IMR-90 (cell line): ENCODE measurements around the gene GRM4. TPM values are rescaled to one million over a fixed set of nuclear protein-coding genes. Genes with fewer than 3 reads are reported as not detected.

Source experiments
- ATAC-seq: fragments of 200-7000 bp; cut with Tn5 transposase; 2 replicates; pipeline ENCODE4 v1.9.1; 2020; ENCODE audit warnings: low read depth, mild to moderate bottlenecking, moderate library complexity
- BruUV-seq: library from RNA; stranded (reverse); fragments of 400-500 nt; replicated peaks from 2 replicates; lab custom pipeline; 2021; lab: Mats Ljungman, UMichigan
- CTCF ChIA-PET: fragments of 300-600 bp; formaldehyde crosslinking; extraction: SDS; loops from one replicate; lab custom pipeline; 2021; ENCODE audit warnings: antibody characterized with exemption; lab: Yijun Ruan, JAX
- POLR2A ChIA-PET: fragments of 300-600 bp; sonication (Branson Sonifier 250); formaldehyde crosslinking; loops from one replicate; lab custom pipeline; 2022; ENCODE audit warnings: antibody characterized with exemption; ENCODE audit not compliant: unreplicated experiment; lab: Charles Lee
- DNase-seq: peaks from one replicate; pipeline ENCODE4 v3.0.0; 2013
- H2AFZ ChIP-seq: replicated peaks from 2 replicates; pipeline ENCODE3; 2013; ENCODE audit warnings: low read length, mild to moderate bottlenecking; ENCODE audit not compliant: poor library complexity
- H2AK5ac ChIP-seq: 2 replicates; pipeline ENCODE4 v1.6.1; 2013; ENCODE audit warnings: low read depth, low read length, inconsistent platforms
- H2AK9ac ChIP-seq: replicated peaks from 2 replicates; pipeline ENCODE3; 2013; ENCODE audit warnings: mild to moderate bottlenecking, low read depth, low read length, moderate library complexity; ENCODE audit not compliant: poor library complexity
- H2BK120ac ChIP-seq: 2 replicates; pipeline ENCODE4 v1.6.1; 2013; ENCODE audit warnings: low read depth, low read length, inconsistent platforms
- H2BK15ac ChIP-seq: 3 replicates; pipeline ENCODE4 v1.6.1; 2013; ENCODE audit warnings: low read depth, low read length, inconsistent platforms
- H2BK20ac ChIP-seq: 2 replicates; pipeline ENCODE4 v1.6.1; 2013; ENCODE audit warnings: low read depth, mild to moderate bottlenecking, inconsistent platforms, low read length, moderate library complexity
- H2BK5ac ChIP-seq: 2 replicates; pipeline ENCODE4 v1.6.1; 2013; ENCODE audit warnings: mild to moderate bottlenecking, low read depth, low read length, inconsistent platforms; ENCODE audit not compliant: poor library complexity, severe bottlenecking
- H3K14ac ChIP-seq: replicated peaks from 2 replicates; pipeline ENCODE4 v1.6.1; 2013; ENCODE audit warnings: low read depth, low read length, inconsistent platforms
- H3K18ac ChIP-seq: 2 replicates; pipeline ENCODE4 v1.6.1; 2013; ENCODE audit warnings: low read depth, low read length, control low read depth
- H3K23ac ChIP-seq: 2 replicates; pipeline ENCODE4 v1.6.1; 2013; ENCODE audit warnings: low read depth, low read length, inconsistent platforms
- H3K27ac ChIP-seq: 2 replicates; pipeline ENCODE4 v1.5.1; 2013; ENCODE audit warnings: mild to moderate bottlenecking, control low read depth, low read length; ENCODE audit not compliant: insufficient read depth
- H3K27me3 ChIP-seq: 2 replicates; pipeline ENCODE4 v1.6.1; 2013; ENCODE audit warnings: low read length; ENCODE audit not compliant: control insufficient read depth, insufficient read depth
- H3K36me3 ChIP-seq: 2 replicates; pipeline ENCODE4 v1.6.1; 2013; ENCODE audit warnings: low read length, mixed read lengths; ENCODE audit not compliant: control insufficient read depth, insufficient read depth
- H3K4ac ChIP-seq: 2 replicates; pipeline ENCODE4 v1.6.1; 2013; ENCODE audit warnings: low read depth, low read length, inconsistent platforms
- H3K4me1 ChIP-seq: 2 replicates; pipeline ENCODE4 v1.6.1; 2013; ENCODE audit warnings: low read length, mixed read lengths; ENCODE audit not compliant: control insufficient read depth, insufficient read depth
- H3K4me2 ChIP-seq: 2 replicates; pipeline ENCODE4 v1.6.1; 2013; ENCODE audit warnings: low read depth, mild to moderate bottlenecking, control low read depth, low read length, moderate library complexity
- H3K4me3 ChIP-seq: 2 replicates; pipeline ENCODE4 v1.5.1; 2013; ENCODE audit warnings: low read depth, mild to moderate bottlenecking, control low read depth, low read length, moderate library complexity; ENCODE audit not compliant: insufficient read depth
- H3K56ac ChIP-seq: 2 replicates; pipeline ENCODE4 v1.6.1; 2013; ENCODE audit warnings: low read length, inconsistent platforms; ENCODE audit not compliant: insufficient read depth; ENCODE audit errors: extremely low read depth
- H3K79me1 ChIP-seq, 2 experiments: 2 replicates each; pipeline ENCODE4 v1.6.1; 2013; ENCODE audit warnings: low read length in 2 of 2, inconsistent platforms in 1 of 2, low read depth in 1 of 2
- H3K9ac ChIP-seq: 2 replicates; pipeline ENCODE4 v1.6.1; 2013; ENCODE audit warnings: low read depth, low read length, control low read depth
- H3K9me1 ChIP-seq: 2 replicates; pipeline ENCODE4 v1.6.1; 2013; ENCODE audit warnings: low read length, inconsistent platforms; ENCODE audit not compliant: insufficient read depth
- H3K9me3 ChIP-seq: 2 replicates; pipeline ENCODE4 v1.6.1; 2013; ENCODE audit warnings: low read length; ENCODE audit not compliant: control insufficient read depth, insufficient read depth
- H4K20me1 ChIP-seq: 2 replicates; pipeline ENCODE4 v1.6.1; 2013; ENCODE audit warnings: low read length, inconsistent platforms; ENCODE audit not compliant: insufficient read depth
- H4K5ac ChIP-seq: 2 replicates; pipeline ENCODE4 v1.6.1; 2013; ENCODE audit warnings: mild to moderate bottlenecking, low read depth, low read length, control low read depth
- H4K8ac ChIP-seq, 2 experiments: 2 replicates each; pipeline ENCODE4 v1.6.1; 2013; ENCODE audit warnings: low read depth in 2 of 2, low read length in 2 of 2, control low read depth in 1 of 2, inconsistent platforms in 1 of 2
- H4K91ac ChIP-seq: 2 replicates; pipeline ENCODE4 v1.6.1; 2013; ENCODE audit warnings: low read depth, low read length, inconsistent platforms; ENCODE audit not compliant: insufficient read depth
- ELK1 ChIP-seq: fragments of 150-350 bp; IDR thresholded peaks from 2 replicates; pipeline ENCODE4 v1.6.1; 2016; ENCODE audit warnings: low read depth, mild to moderate bottlenecking, low read length, moderate library complexity, borderline replicate concordance
- MXI1 ChIP-seq: IDR thresholded peaks from 2 replicates; pipeline ENCODE4 v1.6.1; 2012; ENCODE audit warnings: low read depth, mild to moderate bottlenecking, low read length, moderate library complexity, borderline replicate concordance
- WGBS, 2 experiments: methylation state at CpG; one replicate each; pipeline versions ENCODE4 v1.1.5 to v1.1.7; 2013; ENCODE audit warnings: missing lambda C conversion rate in 2 of 2; ENCODE audit not compliant: insufficient read length in 1 of 2; ENCODE audit errors: extremely low coverage in 2 of 2; 5-methylcytosine and 5-hydroxymethylcytosine counted together
- dilution Hi-C: fragments of 300-500 bp; cut with HindIII; formaldehyde crosslinking; loops from one replicate; pipeline ENCODE4 v1.14.3; 2018; ENCODE audit warnings: low sequenced_read_pairs; ENCODE audit not compliant: unreplicated experiment
- in situ Hi-C: fragments of 300-500 bp; cut with MboI; formaldehyde crosslinking; loops from 3 replicates; pipeline ENCODE4 v1.14.3; 2019; ENCODE audit warnings: low sequenced_read_pairs, inconsistent platforms, mixed read lengths
- intact Hi-C: fragments of 100-400 bp; cut with micrococcal nuclease; formaldehyde crosslinking; loops from 2 replicates; pipeline ENCODE4 v1.10.0; 2022
- polyA plus RNA-seq, 3 experiments: library from polyadenylated mRNA; depleted of rRNA; stranded (reverse); fragments of >200 nt; gene quantifications; 2 replicates each; pipeline ENCODE4 v1.2.3, GENCODE V29; 2012; ENCODE audit warnings: low replicate concordance in 1 of 3
- total RNA-seq: library from RNA; depleted of rRNA; stranded (reverse); fragments of >200 nt; gene quantifications from 2 replicates; pipeline ENCODE4 v1.2.3, GENCODE V29; 2012

Gene GRM4
- total and polyA plus RNA-seq, 2 of the 4 experiments (the other 2 are of a cell fraction), result 0.02 TPM; not detected in 1

- no peak for DNase-seq
- no peak overlapping the region for H3K56ac ChIP-seq
- H3K4me1 ChIP-seq, result no peaks in the 10 kb centered on the region
- no TSS peak for BruUV-seq
- no peak overlapping the region for H3K23ac ChIP-seq
- H4K91ac ChIP-seq, result no peak overlapping the region
- H3K9me1 ChIP-seq, result no peaks in the 10 kb centered on the region
- no peaks in the 10 kb centered on the region for H3K9me3 ChIP-seq
- intact Hi-C loops, result no loop called here
- CTCF ChIA-PET, result no interaction called here
- dilution Hi-C loops, result no loop called here
- no peak overlapping the region for H2AK5ac ChIP-seq
- no peak overlapping the region for H3K9ac ChIP-seq
- H2BK5ac ChIP-seq, result no peak overlapping the region
- H3K27me3 ChIP-seq, result peaks cover 20% of the 10 kb centered on the region
- H2BK20ac ChIP-seq, result no peak overlapping the region
- H3K36me3 ChIP-seq, result no peaks in the 10 kb centered on the region
- in situ Hi-C loops, result no loop called here
- no peaks in the 10 kb centered on the region for H3K79me1 ChIP-seq
- no peak overlapping the region for H3K4ac ChIP-seq
- H4K20me1 ChIP-seq, result no peaks in the 10 kb centered on the region; the same call in 1 of the 2 replicates
- 36% methylated on average over 4 of the region's 11 CpGs; no CpG with 5 or more reads in 1 of the 2 experiments for WGBS, 2 experiments
- no peak overlapping the region for H4K5ac ChIP-seq
- TF ChIP-seq ELK1 (no peak), MXI1 (no peak)
- H2BK120ac ChIP-seq, result no peak overlapping the region
- no peak overlapping the region for H2AFZ ChIP-seq
- POLR2A ChIA-PET, result no interaction called here
- H3K27ac ChIP-seq, result no peak overlapping the region
- H3K4me2 ChIP-seq, result no peak overlapping the region
- H4K8ac ChIP-seq, result no peak overlapping the region
- no peak overlapping the region for H3K18ac ChIP-seq
- no peak for ATAC-seq
- no peak overlapping the region for H3K14ac ChIP-seq
- no peak overlapping the region for H2BK15ac ChIP-seq
- no peak overlapping the region for H2AK9ac ChIP-seq
- H3K4me3 ChIP-seq, result no peak overlapping the region
Observed at GRCh38 chr6:34115915-34116314, 30.0 kb downstream of the GRM4 start.
